Muscle layer of duodenum (tissue), 2 donors: ENCODE results near the gene UCMA.

Experiments
- H3K27ac ChIP-seq: one replicate; pipeline ENCODE4 v1.7.0; 2013; ENCODE audit warnings: mild to moderate bottlenecking, low read length
- H3K27me3 ChIP-seq: one replicate; pipeline ENCODE4 v1.7.0; 2013; ENCODE audit warnings: low read depth, mild to moderate bottlenecking, control low read depth, low read length
- H3K36me3 ChIP-seq, 2 donors: one replicate each; pipeline ENCODE4 v1.7.0; 2013; ENCODE audit warnings: low read length in 2 of 2, control low read depth in 1 of 2, mild to moderate bottlenecking in 1 of 2; ENCODE audit not compliant: insufficient read depth in 2 of 2, control insufficient read depth in 1 of 2
- H3K4me1 ChIP-seq, 2 donors: one replicate each; pipeline ENCODE4 v1.7.0; 2013; ENCODE audit warnings: low read length in 2 of 2, mild to moderate bottlenecking in 2 of 2, control low read depth in 1 of 2, moderate library complexity in 1 of 2; ENCODE audit not compliant: insufficient read depth in 2 of 2, control insufficient read depth in 1 of 2
- H3K4me3 ChIP-seq, 2 donors: one replicate each; pipeline ENCODE4 v1.7.0; 2013; ENCODE audit warnings: low read length in 2 of 2, low read depth in 1 of 2, mild to moderate bottlenecking in 1 of 2
- H3K9me3 ChIP-seq, 2 donors: one replicate each; pipeline ENCODE4 v1.7.0; 2013; ENCODE audit warnings: low read length in 2 of 2, control low read depth in 1 of 2, mild to moderate bottlenecking in 1 of 2; ENCODE audit not compliant: control insufficient read depth in 1 of 2
- donor health status: healthy.

UCMA gene

DNA sequence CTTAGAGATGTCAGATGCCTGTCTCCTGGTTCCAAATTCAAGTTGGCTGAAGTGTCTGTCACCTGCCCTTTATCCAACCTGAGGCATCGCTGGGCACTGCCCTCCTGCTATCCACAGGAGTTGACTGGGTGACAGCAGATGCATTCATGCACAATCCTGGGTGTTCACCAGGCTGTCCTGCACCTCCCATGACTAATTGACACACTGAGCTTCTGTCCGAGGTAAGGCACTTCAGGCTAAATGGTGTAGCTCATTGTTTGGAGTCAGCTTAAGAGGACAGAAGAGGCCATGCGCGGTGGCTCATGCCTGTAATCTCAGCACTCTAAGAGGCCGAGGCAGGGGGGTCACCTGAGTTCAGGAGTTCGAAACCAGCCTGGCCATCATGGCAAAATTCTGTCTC, 2.4 kb downstream of the UCMA start:
- H3K36me3 ChIP-seq, result no peaks in the 10 kb centered on the region
- H3K27ac ChIP-seq, result no peak overlapping the region
- H3K4me3 ChIP-seq, result no peak overlapping the region
- H3K4me1 ChIP-seq, result no peaks in the 10 kb centered on the region
- no peaks in the 10 kb centered on the region for H3K9me3 ChIP-seq
- H3K27me3 ChIP-seq, result no peaks in the 10 kb centered on the region

DNA sequence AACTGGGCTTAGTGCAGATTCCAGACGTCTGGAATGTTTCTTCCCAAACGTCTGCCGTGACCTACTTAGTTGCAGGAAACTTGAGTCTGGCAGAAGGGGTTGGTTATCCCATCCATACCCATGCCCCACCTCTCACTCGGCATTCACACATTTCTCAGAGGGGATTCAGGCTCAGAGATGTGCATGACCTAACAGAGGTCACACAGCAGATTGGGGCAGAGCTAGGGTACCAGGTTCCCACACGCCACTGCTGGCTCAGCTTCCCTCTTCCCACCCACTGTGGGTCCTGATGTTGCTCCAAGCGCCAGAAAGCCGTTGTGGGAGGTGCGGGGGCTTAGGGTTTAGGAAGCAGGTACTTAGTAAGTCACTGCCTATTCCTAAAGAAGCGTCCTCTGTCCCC, 3.0 kb downstream of the UCMA start:
- Histone ChIP-seq H3K9me3 (no peaks in the 10 kb centered on the region), H3K4me1 (no peaks in the 10 kb centered on the region), H3K27me3 (no peaks in the 10 kb centered on the region), H3K27ac (no peak overlapping the region), H3K4me3 (no peak overlapping the region), H3K36me3 (no peaks in the 10 kb centered on the region)

DNA sequence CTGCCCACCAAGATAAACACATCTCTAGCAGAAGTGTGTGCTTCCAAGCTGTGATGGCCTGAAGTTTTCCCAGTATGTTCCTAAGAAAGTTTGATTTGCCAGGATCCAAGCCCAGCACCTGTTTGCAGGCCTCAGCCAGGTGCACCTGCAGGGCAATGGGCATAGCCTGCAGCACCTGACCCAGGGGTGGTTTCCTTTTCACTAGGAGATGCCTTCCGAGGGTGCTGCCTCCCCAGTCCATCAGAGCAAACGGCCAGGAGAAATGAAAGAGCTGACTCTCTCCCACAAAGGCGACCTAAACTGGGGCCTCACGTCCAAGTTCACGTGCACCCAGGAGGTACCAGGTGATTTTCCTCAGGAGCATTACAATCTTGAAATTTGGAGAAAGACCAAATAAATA, 7.1 kb downstream of the UCMA start:
- Histone ChIP-seq H3K27ac (no peak overlapping the region), H3K4me3 (no peak overlapping the region), H3K36me3 (no peaks in the 10 kb centered on the region), H3K4me1 (no peaks in the 10 kb centered on the region), H3K27me3 (no peaks in the 10 kb centered on the region), H3K9me3 (no peaks in the 10 kb centered on the region)

DNA sequence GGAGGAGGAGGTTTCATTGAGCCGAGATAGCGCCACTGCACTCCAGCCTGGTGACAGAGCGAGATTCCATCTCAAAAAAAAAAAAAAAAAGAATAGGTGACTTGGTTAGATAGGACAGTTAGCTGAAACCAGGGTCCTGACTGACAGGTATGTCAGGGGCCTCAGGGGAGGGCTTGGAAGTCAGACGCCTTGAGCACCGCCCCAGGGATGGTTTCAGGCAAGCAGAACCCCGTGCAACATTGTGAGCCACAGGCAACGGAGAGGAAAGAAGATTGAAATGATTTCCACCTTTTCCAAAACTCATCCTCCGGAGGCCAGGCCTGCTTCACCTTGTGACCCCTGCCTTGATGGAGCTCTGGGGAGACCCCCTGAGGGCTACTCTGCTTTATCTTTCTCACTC, 8.6 kb downstream of the UCMA start:
- H3K9me3 ChIP-seq, result no peaks in the 10 kb centered on the region
- H3K27me3 ChIP-seq, result no peaks in the 10 kb centered on the region
- H3K4me1 ChIP-seq, result no peaks in the 10 kb centered on the region
- no peak overlapping the region for H3K4me3 ChIP-seq
- H3K36me3 ChIP-seq, result no peaks in the 10 kb centered on the region
- H3K27ac ChIP-seq, result no peak overlapping the region

DNA sequence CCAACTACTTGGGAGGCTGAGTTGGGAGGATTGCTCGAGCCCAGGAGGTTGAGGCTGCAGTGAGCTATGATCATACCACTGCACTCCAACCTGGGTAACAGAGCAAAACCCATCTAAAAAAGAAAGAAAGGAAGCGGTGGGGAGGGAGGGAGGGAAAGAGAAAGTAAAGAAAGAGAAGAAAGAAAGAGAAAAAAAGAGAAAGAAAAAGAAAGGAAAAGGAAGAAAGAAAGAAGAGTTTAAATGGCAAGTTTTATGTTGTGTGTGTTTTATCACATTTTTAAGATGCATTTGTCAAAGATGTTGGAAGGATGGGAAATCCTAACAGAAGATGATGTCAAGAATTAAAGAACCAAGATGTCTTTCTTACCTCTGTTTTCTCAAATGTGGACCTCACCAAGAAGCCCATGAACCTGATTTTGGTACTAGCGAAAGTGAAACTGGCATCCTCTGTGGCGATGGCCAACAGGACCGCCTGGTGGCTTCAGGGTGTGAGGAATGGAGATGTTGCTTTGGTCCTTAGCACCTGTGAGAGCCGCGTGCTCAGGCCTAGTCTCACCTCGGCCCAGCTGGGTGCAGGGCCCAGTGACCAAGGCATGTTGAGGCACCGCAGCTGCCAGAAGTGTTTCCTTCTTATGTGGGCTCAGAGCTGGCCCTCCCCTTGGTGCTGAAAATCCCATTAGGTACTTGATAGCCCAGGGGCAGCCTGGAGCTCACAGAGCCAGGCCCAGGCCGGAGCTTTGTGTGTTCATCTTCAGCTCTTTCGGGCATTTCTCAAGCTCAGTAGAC, 9.8 kb downstream of the UCMA start:
- Histone ChIP-seq H3K4me1 (no peaks in the 10 kb centered on the region), H3K36me3 (no peaks in the 10 kb centered on the region), H3K9me3 (no peaks in the 10 kb centered on the region), H3K4me3 (no peak overlapping the region), H3K27me3 (no peaks in the 10 kb centered on the region), H3K27ac (no peak overlapping the region)

DNA sequence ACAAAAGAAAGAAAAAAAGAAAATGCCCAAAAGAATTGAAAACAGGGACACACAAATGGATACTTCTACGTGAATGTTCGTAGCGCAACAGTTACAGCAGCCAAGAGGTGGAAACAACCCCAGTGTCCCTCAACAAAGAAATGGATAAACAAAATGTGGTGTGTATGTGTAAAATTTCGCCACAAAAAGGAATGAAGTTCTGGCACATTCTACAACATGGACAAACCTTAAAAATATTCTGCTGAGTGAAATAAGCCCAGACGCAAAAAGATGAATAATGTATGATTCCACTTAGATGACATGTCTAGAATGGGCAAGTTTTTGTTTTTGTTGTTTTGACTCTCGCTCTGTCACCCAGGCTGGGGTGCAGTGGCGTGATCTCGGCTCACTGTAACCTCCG, 10.9 kb downstream of the UCMA start:
- Histone ChIP-seq H3K9me3 (no peaks in the 10 kb centered on the region), H3K4me3 (no peak overlapping the region), H3K27ac (no peak overlapping the region), H3K36me3 (no peaks in the 10 kb centered on the region), H3K4me1 (no peaks in the 10 kb centered on the region), H3K27me3 (no peaks in the 10 kb centered on the region)

DNA sequence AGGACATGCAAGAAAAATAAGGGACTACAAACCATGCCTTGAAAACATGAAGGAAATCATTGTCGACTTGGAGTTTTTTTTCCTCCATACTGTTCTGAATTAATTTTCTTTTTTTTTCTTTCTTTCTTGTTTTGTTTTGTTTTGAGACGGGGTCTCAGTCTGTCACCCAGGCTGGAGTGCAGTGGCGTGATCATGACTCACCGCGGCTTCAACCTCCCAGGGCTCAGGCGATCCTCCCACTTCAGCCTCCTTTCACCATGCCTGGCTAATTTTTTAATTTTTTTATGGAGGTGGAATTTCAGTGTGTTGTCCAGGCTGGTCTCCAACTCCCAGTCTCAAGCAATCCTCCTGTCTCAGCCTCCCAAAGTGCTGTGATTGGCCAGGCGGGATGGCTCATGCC, 11.6 kb downstream of the UCMA start:
- Histone ChIP-seq H3K36me3 (no peaks in the 10 kb centered on the region), H3K4me3 (no peak overlapping the region), H3K9me3 (no peaks in the 10 kb centered on the region), H3K4me1 (no peaks in the 10 kb centered on the region), H3K27me3 (no peaks in the 10 kb centered on the region), H3K27ac (no peak overlapping the region)

DNA sequence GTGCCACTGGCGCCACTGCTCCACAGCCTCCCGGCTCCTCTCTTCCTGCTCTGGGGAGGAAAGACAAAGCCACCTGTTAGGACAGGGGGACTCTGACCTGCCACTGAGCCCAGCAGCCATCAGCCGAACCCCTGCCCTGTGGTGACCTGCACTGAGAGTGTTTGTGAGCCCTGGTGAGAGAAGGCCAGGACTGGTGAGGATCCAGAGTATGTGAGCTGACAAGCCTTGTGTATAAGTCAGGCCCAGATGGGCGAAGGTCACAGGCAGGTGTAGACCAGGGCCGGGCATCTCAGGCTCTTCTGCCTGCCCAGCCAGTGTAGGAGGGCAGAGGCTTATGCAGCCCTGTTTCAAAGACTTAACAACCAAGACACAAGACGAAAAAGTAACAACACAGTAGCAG, 12.0 kb downstream of the UCMA start:
- H3K27ac ChIP-seq, result no peak overlapping the region
- H3K4me1 ChIP-seq, result no peaks in the 10 kb centered on the region
- H3K9me3 ChIP-seq, result no peaks in the 10 kb centered on the region
- H3K27me3 ChIP-seq, result no peaks in the 10 kb centered on the region
- H3K4me3 ChIP-seq, result no peak overlapping the region
- H3K36me3 ChIP-seq, result no peaks in the 10 kb centered on the region

DNA sequence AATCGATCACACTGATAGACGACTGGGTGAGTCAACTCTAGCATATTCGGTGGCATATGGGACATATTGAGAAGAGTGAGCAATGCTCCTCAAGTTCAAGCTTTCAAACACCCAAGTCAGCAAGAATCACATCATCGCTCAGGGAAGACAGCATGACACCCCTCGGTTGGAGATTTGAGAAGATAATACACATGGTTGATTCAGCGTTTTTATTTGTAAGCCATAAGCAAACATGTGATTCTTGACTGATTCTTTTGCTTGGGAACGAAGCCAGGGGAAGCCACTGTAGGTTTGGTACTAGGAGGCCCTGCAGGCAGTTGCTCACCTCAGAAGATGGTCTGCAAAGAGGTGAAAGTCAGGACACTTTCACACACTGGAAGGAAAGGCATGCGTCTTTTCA, 12.6 kb downstream of the UCMA start:
- H3K36me3 ChIP-seq, result no peaks in the 10 kb centered on the region
- no peak overlapping the region for H3K4me3 ChIP-seq
- no peaks in the 10 kb centered on the region for H3K27me3 ChIP-seq
- H3K4me1 ChIP-seq, result no peaks in the 10 kb centered on the region
- no peak overlapping the region for H3K27ac ChIP-seq
- no peaks in the 10 kb centered on the region for H3K9me3 ChIP-seq

DNA sequence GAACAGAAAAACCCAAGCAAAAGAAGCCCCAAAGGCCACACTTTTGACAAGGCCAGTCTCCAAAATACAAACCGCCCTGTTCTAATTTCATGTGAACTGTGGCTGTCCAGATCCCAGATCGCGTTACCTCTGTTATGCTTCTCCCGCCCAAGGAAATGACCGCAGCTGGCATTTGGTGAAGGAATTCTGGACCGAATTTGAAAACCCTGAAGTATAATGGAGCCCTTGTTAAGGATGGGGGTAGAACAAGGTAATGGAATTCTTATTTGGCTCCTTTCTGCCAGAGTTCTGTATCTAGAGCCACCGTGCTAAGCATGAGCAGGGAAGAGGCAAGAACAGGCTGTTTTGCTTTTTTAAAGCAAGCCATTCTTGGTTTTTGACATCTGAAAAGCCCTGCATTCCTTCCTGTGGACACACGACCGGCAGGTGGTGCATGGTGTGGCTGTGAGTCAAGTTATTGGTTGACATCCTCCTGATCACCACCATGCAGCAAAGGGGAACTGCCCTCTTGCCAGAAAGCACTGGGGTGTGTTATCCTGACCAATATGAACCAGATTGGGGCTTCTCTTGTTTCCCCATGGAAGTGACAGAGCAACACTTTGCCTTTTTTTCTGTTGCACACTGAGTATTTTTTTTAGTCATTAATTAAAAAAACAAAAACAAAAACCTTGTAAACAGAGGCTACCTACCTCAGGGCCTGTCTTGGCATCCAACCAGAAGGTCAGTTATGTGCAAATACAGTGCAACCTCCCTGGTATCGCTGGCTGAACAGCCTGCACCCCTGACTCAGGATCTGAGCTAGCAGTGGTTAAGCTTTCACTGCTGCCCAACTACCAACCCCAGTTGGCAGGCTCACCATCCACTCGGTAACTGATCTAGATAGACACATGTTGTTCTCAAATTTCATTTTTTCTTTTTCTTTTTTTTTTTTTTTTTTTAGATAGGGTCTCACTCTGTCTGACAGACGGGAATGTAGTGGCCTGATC, 14.2 kb downstream of the UCMA start:
- H3K9me3 ChIP-seq, result no peaks in the 10 kb centered on the region
- H3K36me3 ChIP-seq, result no peaks in the 10 kb centered on the region
- H3K4me1 ChIP-seq, result no peaks in the 10 kb centered on the region
- no peak overlapping the region for H3K4me3 ChIP-seq
- no peaks in the 10 kb centered on the region for H3K27me3 ChIP-seq
- H3K27ac ChIP-seq, result no peak overlapping the region

DNA sequence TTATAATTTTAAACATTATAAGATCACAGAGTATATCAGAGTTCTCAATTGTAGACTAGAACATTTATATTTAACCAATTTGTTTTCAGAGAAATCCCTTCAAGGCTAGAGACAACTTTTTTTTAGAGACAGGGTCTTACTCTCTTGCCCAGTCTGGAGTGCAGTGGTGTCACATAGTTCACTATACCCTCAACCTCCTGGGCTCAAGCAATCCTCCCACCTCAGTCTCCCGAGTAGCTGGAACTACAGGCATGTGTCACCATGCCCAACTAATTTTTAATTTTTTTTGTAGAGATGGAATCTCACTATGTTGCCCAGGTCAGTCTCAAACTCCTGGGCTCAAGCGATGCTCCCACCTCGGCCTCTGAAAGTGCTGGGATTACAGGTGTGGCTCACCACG, 15.3 kb downstream of the UCMA start:
- Histone ChIP-seq H3K27me3 (no peaks in the 10 kb centered on the region), H3K36me3 (no peaks in the 10 kb centered on the region), H3K4me3 (no peak overlapping the region), H3K9me3 (no peaks in the 10 kb centered on the region), H3K27ac (no peak overlapping the region), H3K4me1 (no peaks in the 10 kb centered on the region)
